Measurements from ENCODE around the gene POLR2F. TPM values are rescaled to one million over a fixed set of nuclear protein-coding genes. Genes with fewer than 3 reads are reported as not detected.

Gene POLR2F
- total RNA-seq, 1 experiment from 2014 or later, result 107 TPM

DNA sequence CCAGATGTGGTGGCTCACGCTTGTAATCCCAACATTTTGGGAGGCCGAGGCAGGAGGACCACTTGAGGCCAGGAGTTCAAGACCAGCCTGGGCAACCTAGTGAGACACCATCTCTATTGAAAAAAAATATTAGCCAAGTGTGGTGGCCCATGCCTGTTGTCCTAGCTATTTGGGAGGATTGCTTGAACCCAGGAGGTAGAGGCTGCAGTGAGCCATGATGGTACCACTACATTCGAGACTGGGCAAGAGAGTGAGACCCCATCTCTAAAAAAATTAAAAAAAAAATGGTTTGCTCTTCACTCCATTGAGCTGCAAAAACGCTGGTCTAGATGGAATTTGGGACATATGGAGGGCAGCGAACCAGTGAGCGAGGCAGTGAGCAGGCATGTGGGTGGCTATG, 52.4 kb downstream of the POLR2F start:
- H3K4me2 ChIP-seq (ENCODE audit: low read length), result no peak overlapping the region
- no peak overlapping the region for H2AFZ ChIP-seq (ENCODE audit: low read depth, low read length, poor library complexity, severe bottlenecking)
- H3K79me2 ChIP-seq (ENCODE audit: insufficient read depth, low read length), result no peaks in the 10 kb centered on the region
- H3K9ac ChIP-seq (ENCODE audit: low read length), result no peak overlapping the region
- ATAC-seq (no peak), DNase-seq (ENCODE audit: low read depth, low spot score) (no peak)
- intact Hi-C loops (cut with micrococcal nuclease), result no loop called here
- no peaks in the 10 kb centered on the region for H4K20me1 ChIP-seq (ENCODE audit: insufficient read depth)
- BruUV-seq (replicated peaks), result no TSS peak
- no peak for TF ChIP-seq ATF3 (IDR thresholded peaks at IDR 0.05)
- no peak for TF ChIP-seq POLR2AphosphoS5 (IDR thresholded peaks at IDR 0.05; ENCODE audit: low read depth, low read length)
- no peak for TF ChIP-seq EZH2phosphoT487 (IDR thresholded peaks at IDR 0.05; ENCODE audit: borderline replicate concordance)
- TF ChIP-seq ZNF274 (IDR thresholded peaks at IDR 0.05; ENCODE audit: low read depth, low read length), result no peak
- H3K9me3 ChIP-seq (ENCODE audit: control insufficient read depth in 1 of 2, insufficient read depth in 1 of 2, low read depth in 1 of 2, low read length in 2 of 2), result no peaks in the 10 kb centered on the region
- H3K36me3 ChIP-seq (ENCODE audit: control insufficient read depth in 1 of 2, insufficient read depth in 2 of 2, low read length in 2 of 2), result no peaks in the 10 kb centered on the region
- POLR2A ChIA-PET, result interaction anchor here (1.1 kb wide), 1 partner anchor 331 kb away, joined by 3 read pairs; no protein-coding TSS in a partner anchor
- RAD21 ChIA-PET (ENCODE audit: low non-redundant PET in 1 of 2, low total read pairs in 2 of 2, uncharacterized antibody in 2 of 2, unreplicated experiment in 2 of 2), result no interaction called here
- peaks cover 0 to under 1% of the 10 kb centered on the region in 2 experiments; a peak in 1 of 4 replicates for H3K4me1 ChIP-seq (ENCODE audit: control insufficient read depth in 1 of 2, insufficient read depth in 2 of 2, low read length in 2 of 2)
- no peak overlapping the region for H3K4me3 ChIP-seq (replicated peaks in 1 of 2; ENCODE audit: low read depth in 1 of 2, low read length in 2 of 2)
- CTCF ChIA-PET, result no interaction called here
- no peak overlapping the region for H3K27ac ChIP-seq (ENCODE audit: low read depth, low read length)
- no peaks in the 10 kb centered on the region for H3K9me2 ChIP-seq (ENCODE audit: insufficient read depth)
- no peaks in the 10 kb centered on the region for H3K27me3 ChIP-seq (ENCODE audit: insufficient read depth, low read length)

GRCh38 chr22:38006906-38007305, 53.4 kb downstream of the POLR2F start:
- DNase-seq (ENCODE audit: low read depth, low spot score), result no peak
- no TSS peak for BruUV-seq (replicated peaks)
- Histone ChIP-seq H3K4me2 (ENCODE audit: low read length) (no peak overlapping the region), H3K27ac (ENCODE audit: low read depth, low read length) (no peak overlapping the region), H2AFZ (ENCODE audit: low read depth, low read length, poor library complexity, severe bottlenecking) (no peak overlapping the region), H3K9ac (ENCODE audit: low read length) (no peak overlapping the region), H4K20me1 (ENCODE audit: insufficient read depth) (no peaks in the 10 kb centered on the region), H3K36me3 (ENCODE audit: control insufficient read depth in 1 of 2, insufficient read depth in 2 of 2, low read length in 2 of 2) (no peaks in the 10 kb centered on the region), H3K4me1 (ENCODE audit: control insufficient read depth in 1 of 2, insufficient read depth in 2 of 2, low read length in 2 of 2) (no peaks in the 10 kb centered on the region), H3K9me3 (ENCODE audit: control insufficient read depth in 1 of 2, insufficient read depth in 1 of 2, low read depth in 1 of 2, low read length in 2 of 2) (no peaks in the 10 kb centered on the region), H3K27me3 (ENCODE audit: insufficient read depth, low read length) (no peaks in the 10 kb centered on the region), H3K79me2 (ENCODE audit: insufficient read depth, low read length) (no peaks in the 10 kb centered on the region), H3K9me2 (ENCODE audit: insufficient read depth) (no peaks in the 10 kb centered on the region), H3K4me3 (replicated peaks in 1 of 2; ENCODE audit: low read depth in 1 of 2, low read length in 2 of 2) (no peak overlapping the region)
- CTCF ChIA-PET, result no interaction called here
- RAD21 ChIA-PET (ENCODE audit: low non-redundant PET in 1 of 2, low total read pairs in 2 of 2, uncharacterized antibody in 2 of 2, unreplicated experiment in 2 of 2), result no interaction called here
- POLR2A ChIA-PET, result interaction anchor here (1.1 kb wide), 1 partner anchor 332 kb away, joined by 3 read pairs; no protein-coding TSS in a partner anchor
- intact Hi-C loops (cut with micrococcal nuclease), result no loop called here
- no peak for ATAC-seq
- no peak for TF ChIP-seq CEBPB (IDR thresholded peaks at IDR 0.05; ENCODE audit: low read depth)
- TF ChIP-seq EZH2phosphoT487 (IDR thresholded peaks at IDR 0.05; ENCODE audit: borderline replicate concordance), result no peak
- no peak for TF ChIP-seq YY1 (IDR thresholded peaks at IDR 0.05; ENCODE audit: extremely low read depth, insufficient replicate concordance, low read depth, low read length)
- no peak for TF ChIP-seq ELF1 (IDR thresholded peaks at IDR 0.05; ENCODE audit: borderline replicate concordance, low read depth)
- TF ChIP-seq ZNF274 (IDR thresholded peaks at IDR 0.05; ENCODE audit: low read depth, low read length), result no peak
- no peak for TF ChIP-seq RAD21 (IDR thresholded peaks at IDR 0.05; ENCODE audit: low read depth)
- no peak for TF ChIP-seq SIN3A (IDR thresholded peaks at IDR 0.05; ENCODE audit: low read depth)
- no peak for TF ChIP-seq ATF3 (IDR thresholded peaks at IDR 0.05)
- TF ChIP-seq SP1 (IDR thresholded peaks at IDR 0.05; ENCODE audit: low read depth), result no peak
- no peak for TF ChIP-seq POLR2AphosphoS5 (IDR thresholded peaks at IDR 0.05; ENCODE audit: low read depth, low read length)
- no peak for TF ChIP-seq EZH2 (IDR thresholded peaks at IDR 0.05)
- TF ChIP-seq SRF (IDR thresholded peaks at IDR 0.05; ENCODE audit: low read depth), result no peak
- TF ChIP-seq, protein P1, sequence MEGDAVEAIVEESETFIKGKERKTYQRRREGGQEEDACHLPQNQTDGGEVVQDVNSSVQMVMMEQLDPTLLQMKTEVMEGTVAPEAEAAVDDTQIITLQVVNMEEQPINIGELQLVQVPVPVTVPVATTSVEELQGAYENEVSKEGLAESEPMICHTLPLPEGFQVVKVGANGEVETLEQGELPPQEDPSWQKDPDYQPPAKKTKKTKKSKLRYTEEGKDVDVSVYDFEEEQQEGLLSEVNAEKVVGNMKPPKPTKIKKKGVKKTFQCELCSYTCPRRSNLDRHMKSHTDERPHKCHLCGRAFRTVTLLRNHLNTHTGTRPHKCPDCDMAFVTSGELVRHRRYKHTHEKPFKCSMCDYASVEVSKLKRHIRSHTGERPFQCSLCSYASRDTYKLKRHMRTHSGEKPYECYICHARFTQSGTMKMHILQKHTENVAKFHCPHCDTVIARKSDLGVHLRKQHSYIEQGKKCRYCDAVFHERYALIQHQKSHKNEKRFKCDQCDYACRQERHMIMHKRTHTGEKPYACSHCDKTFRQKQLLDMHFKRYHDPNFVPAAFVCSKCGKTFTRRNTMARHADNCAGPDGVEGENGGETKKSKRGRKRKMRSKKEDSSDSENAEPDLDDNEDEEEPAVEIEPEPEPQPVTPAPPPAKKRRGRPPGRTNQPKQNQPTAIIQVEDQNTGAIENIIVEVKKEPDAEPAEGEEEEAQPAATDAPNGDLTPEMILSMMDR (IDR thresholded peaks at IDR 0.05 in 2 of 3, conservative IDR thresholded peaks at IDR 0.05 in 1 of 3; ENCODE audit: borderline replicate concordance in 1 of 3, insufficient read depth in 1 of 3, low read depth in 2 of 3, low read length in 2 of 3), result no peak
